ENCODE data around the gene METTL16. TPM values are rescaled to one million over a fixed set of nuclear protein-coding genes. Genes with fewer than 3 reads are reported as not detected.
A peak's percentile ranks its signal among the peaks of the same experiment; 100 is the strongest.

Gene METTL16
- total RNA-seq, 2 experiments from 2014 or later: 26.6 to 41.5 TPM

- Histone ChIP-seq H3K9me3 (ENCODE audit: low read length) (no peaks in the 10 kb centered on the region), H3K4me3 (ENCODE audit: low read depth, low read length, poor library complexity, severe bottlenecking) (peak overlapping the region; percentile 31), H3K4me1 (ENCODE audit: insufficient read depth, low read length, poor library complexity, severe bottlenecking) (peaks cover 46% of the 10 kb centered on the region), H3K4me2 (ENCODE audit: low read length) (peak overlapping the region; percentile 63), H4K20me1 (ENCODE audit: insufficient read depth, low read length) (no peaks in the 10 kb centered on the region), H3K27ac (ENCODE audit: low read depth, low read length, poor library complexity, severe bottlenecking) (no peak overlapping the region), H3K79me2 (ENCODE audit: insufficient read depth, low read depth, low read length) (peaks cover 9% of the 10 kb centered on the region; the same call in 1 of the 2 replicates), H3K9me2 (ENCODE audit: insufficient read depth, low read length) (no peaks in the 10 kb centered on the region), H2AFZ (ENCODE audit: low read length) (no peak overlapping the region; the same call in 1 of the 2 replicates), H3K36me3 (ENCODE audit: insufficient read depth, low read length) (0 out of 2 replicates have a peak, but pooled peaks cover 2% of the 10 kb centered on the region)
- intact Hi-C loops (cut with micrococcal nuclease; ENCODE audit: unreplicated experiment): no loop called here
- ChIA-PET POLR2A (no interaction called here), CTCF (ENCODE audit: unreplicated experiment) (interaction anchor here (1.5 kb wide), 1 partner anchor 13 kb away, joined by 6 read pairs; no protein-coding TSS in a partner anchor)
- no TSS peak for BruUV-seq (replicated peaks)
- TF ChIP-seq EZH2phosphoT487 (IDR thresholded peaks at IDR 0.05; ENCODE audit: borderline replicate concordance, low read depth, low read length): no peak
- TF ChIP-seq, protein P1, sequence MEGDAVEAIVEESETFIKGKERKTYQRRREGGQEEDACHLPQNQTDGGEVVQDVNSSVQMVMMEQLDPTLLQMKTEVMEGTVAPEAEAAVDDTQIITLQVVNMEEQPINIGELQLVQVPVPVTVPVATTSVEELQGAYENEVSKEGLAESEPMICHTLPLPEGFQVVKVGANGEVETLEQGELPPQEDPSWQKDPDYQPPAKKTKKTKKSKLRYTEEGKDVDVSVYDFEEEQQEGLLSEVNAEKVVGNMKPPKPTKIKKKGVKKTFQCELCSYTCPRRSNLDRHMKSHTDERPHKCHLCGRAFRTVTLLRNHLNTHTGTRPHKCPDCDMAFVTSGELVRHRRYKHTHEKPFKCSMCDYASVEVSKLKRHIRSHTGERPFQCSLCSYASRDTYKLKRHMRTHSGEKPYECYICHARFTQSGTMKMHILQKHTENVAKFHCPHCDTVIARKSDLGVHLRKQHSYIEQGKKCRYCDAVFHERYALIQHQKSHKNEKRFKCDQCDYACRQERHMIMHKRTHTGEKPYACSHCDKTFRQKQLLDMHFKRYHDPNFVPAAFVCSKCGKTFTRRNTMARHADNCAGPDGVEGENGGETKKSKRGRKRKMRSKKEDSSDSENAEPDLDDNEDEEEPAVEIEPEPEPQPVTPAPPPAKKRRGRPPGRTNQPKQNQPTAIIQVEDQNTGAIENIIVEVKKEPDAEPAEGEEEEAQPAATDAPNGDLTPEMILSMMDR (conservative IDR thresholded peaks at IDR 0.05; ENCODE audit: low read length): no peak
- DNase-seq (ENCODE audit: low spot score): no peak
These were observed 115.5 kb downstream of the METTL16 start for GRCh38 chr17:2396192-2396567.

GRCh38 chr17:2395258-2396181 is 116.2 kb downstream of the METTL16 start:
- CTCF ChIA-PET (ENCODE audit: unreplicated experiment): no interaction called here
- Histone ChIP-seq H3K4me2 (ENCODE audit: low read length) (peak overlapping the region; percentile 63; the same call in 1 of the 2 replicates), H3K9me3 (ENCODE audit: low read length) (no peaks in the 10 kb centered on the region), H2AFZ (ENCODE audit: low read length) (no peak overlapping the region), H3K9me2 (ENCODE audit: insufficient read depth, low read length) (no peaks in the 10 kb centered on the region), H4K20me1 (ENCODE audit: insufficient read depth, low read length) (no peaks in the 10 kb centered on the region), H3K27ac (ENCODE audit: low read depth, low read length, poor library complexity, severe bottlenecking) (no peak overlapping the region), H3K36me3 (ENCODE audit: insufficient read depth, low read length) (0 out of 2 replicates have a peak, but pooled peaks cover 2% of the 10 kb centered on the region), H3K79me2 (ENCODE audit: insufficient read depth, low read depth, low read length) (peaks cover 10% of the 10 kb centered on the region; the same call in 1 of the 2 replicates), H3K4me3 (ENCODE audit: low read depth, low read length, poor library complexity, severe bottlenecking) (no peak overlapping the region), H3K4me1 (ENCODE audit: insufficient read depth, low read length, poor library complexity, severe bottlenecking) (peaks cover 53% of the 10 kb centered on the region)
- intact Hi-C loops (cut with micrococcal nuclease; ENCODE audit: unreplicated experiment): no loop called here
- no peak for DNase-seq (ENCODE audit: low spot score)
- POLR2A ChIA-PET: no interaction called here
- no TSS peak for BruUV-seq (replicated peaks)
- TF ChIP-seq, protein P1 (conservative IDR thresholded peaks at IDR 0.05; ENCODE audit: low read length): no peak
- TF ChIP-seq EZH2phosphoT487 (IDR thresholded peaks at IDR 0.05; ENCODE audit: borderline replicate concordance, low read depth, low read length): no peak

DNA sequence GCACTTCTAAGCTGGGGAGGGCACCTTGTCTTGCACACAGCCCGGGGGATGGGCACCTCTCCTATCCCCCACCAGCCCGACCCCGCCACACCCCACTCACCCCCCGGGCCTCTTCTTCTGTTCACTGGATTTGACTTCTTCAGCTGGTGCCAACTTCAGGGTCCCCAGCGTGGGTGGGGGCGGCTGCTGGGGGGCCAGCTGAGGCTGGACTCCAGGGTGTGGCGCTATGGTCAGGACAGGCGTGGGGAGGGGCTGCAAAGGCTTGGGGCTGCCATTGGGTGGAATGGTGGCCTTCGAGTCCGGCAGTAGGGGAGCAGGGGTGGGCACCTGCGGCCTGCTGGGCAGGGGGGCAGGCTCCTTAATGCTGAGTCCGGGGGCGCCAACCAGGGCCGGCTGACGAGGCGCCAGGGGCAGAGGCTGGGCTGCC is 116.9 kb downstream of the METTL16 start:
- Histone ChIP-seq H3K4me1 (ENCODE audit: insufficient read depth, low read length, poor library complexity, severe bottlenecking) (peaks cover 53% of the 10 kb centered on the region), H3K9me2 (ENCODE audit: insufficient read depth, low read length) (no peaks in the 10 kb centered on the region), H4K20me1 (ENCODE audit: insufficient read depth, low read length) (no peaks in the 10 kb centered on the region), H2AFZ (ENCODE audit: low read length) (no peak overlapping the region), H3K36me3 (ENCODE audit: insufficient read depth, low read length) (0 out of 2 replicates have a peak, but pooled peaks cover 2% of the 10 kb centered on the region), H3K4me2 (ENCODE audit: low read length) (peak overlapping the region; percentile 73; the same call in 1 of the 2 replicates), H3K79me2 (ENCODE audit: insufficient read depth, low read depth, low read length) (peaks cover 10% of the 10 kb centered on the region; the same call in 1 of the 2 replicates), H3K9me3 (ENCODE audit: low read length) (no peaks in the 10 kb centered on the region), H3K4me3 (ENCODE audit: low read depth, low read length, poor library complexity, severe bottlenecking) (no peak overlapping the region), H3K27ac (ENCODE audit: low read depth, low read length, poor library complexity, severe bottlenecking) (no peak overlapping the region)
- intact Hi-C loops (cut with micrococcal nuclease; ENCODE audit: unreplicated experiment): no loop called here
- TF ChIP-seq, protein P1 (conservative IDR thresholded peaks at IDR 0.05; ENCODE audit: low read length): no peak
- no peak for TF ChIP-seq EZH2phosphoT487 (IDR thresholded peaks at IDR 0.05; ENCODE audit: borderline replicate concordance, low read depth, low read length)
- BruUV-seq (replicated peaks): no TSS peak
- ChIA-PET POLR2A (no interaction called here), CTCF (ENCODE audit: unreplicated experiment) (no interaction called here)
- no peak for DNase-seq (ENCODE audit: low spot score)
